ENCODE data around the gene NUDCD3. TPM values are rescaled to one million over a fixed set of nuclear protein-coding genes. Genes with fewer than 3 reads are reported as not detected.

The NUDCD3 gene
- total RNA-seq, 1 experiment from 2014 or later, result 94.6 TPM

DNA sequence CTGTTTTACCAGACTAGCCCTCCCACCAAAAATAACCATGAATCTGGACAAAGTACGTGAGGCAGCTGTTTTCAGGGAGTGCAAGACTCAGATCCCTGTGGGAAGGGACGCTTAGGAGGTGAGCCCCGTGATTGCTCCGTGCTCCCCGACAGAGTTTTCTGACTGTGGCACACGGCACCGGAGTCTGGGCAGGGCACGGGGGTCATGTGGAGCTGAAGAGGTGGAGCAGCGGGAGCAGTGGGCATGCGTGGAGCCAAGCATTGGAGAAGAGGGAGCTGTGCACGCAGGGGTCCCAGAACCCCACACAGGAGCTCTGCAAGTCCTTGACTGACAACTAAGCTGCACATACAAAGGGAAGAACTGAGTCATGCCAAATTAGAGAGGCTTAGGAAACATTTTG, 154.0 kb downstream of the NUDCD3 start:
- no peaks in the 10 kb centered on the region for H3K9me3 ChIP-seq (ENCODE audit: control insufficient read depth in 1 of 2, insufficient read depth in 1 of 2, low read depth in 1 of 2, low read length in 2 of 2)
- no peak overlapping the region for H3K4me3 ChIP-seq (replicated peaks in 1 of 2; ENCODE audit: low read depth in 1 of 2, low read length in 2 of 2)
- H3K4me1 ChIP-seq (ENCODE audit: control insufficient read depth in 1 of 2, insufficient read depth in 2 of 2, low read length in 2 of 2), result no peaks in the 10 kb centered on the region
- intact Hi-C loops (cut with micrococcal nuclease), result no loop called here
- H3K27me3 ChIP-seq (ENCODE audit: insufficient read depth, low read length), result no peaks in the 10 kb centered on the region
- H3K79me2 ChIP-seq (ENCODE audit: insufficient read depth, low read length), result no peaks in the 10 kb centered on the region
- no peak for DNase-seq (ENCODE audit: low read depth, low spot score)
- H2AFZ ChIP-seq (ENCODE audit: low read depth, low read length, poor library complexity, severe bottlenecking), result no peak overlapping the region
- ChIA-PET POLR2A (no interaction called here), CTCF (no interaction called here), RAD21 (ENCODE audit: low non-redundant PET in 1 of 2, low total read pairs in 2 of 2, uncharacterized antibody in 2 of 2, unreplicated experiment in 2 of 2) (no interaction called here)
- H3K36me3 ChIP-seq (ENCODE audit: control insufficient read depth in 1 of 2, insufficient read depth in 2 of 2, low read length in 2 of 2), result no peaks in the 10 kb centered on the region
- H4K20me1 ChIP-seq (ENCODE audit: insufficient read depth), result no peaks in the 10 kb centered on the region
- no peak overlapping the region for H3K4me2 ChIP-seq (ENCODE audit: low read length)
- TF ChIP-seq MAX (IDR thresholded peaks at IDR 0.05) (no peak), TCF7L2 (IDR thresholded peaks at IDR 0.05; ENCODE audit: borderline replicate concordance, extremely low read depth, insufficient read depth, insufficient read length) (no peak), CBX3 (IDR thresholded peaks at IDR 0.05; ENCODE audit: low read depth) (no peak), POLR2AphosphoS5 (IDR thresholded peaks at IDR 0.05; ENCODE audit: low read depth, low read length) (no peak), ZFX (IDR thresholded peaks at IDR 0.05) (no peak), SP1 (IDR thresholded peaks at IDR 0.05; ENCODE audit: low read depth) (no peak), EZH2 (IDR thresholded peaks at IDR 0.05) (no peak), CTCF (IDR thresholded peaks at IDR 0.05 in 2 of 3, conservative IDR thresholded peaks at IDR 0.05 in 1 of 3; ENCODE audit: borderline replicate concordance in 1 of 3, insufficient read depth in 1 of 3, low read depth in 2 of 3, low read length in 2 of 3) (no peak), POLR2A (IDR thresholded peaks at IDR 0.05; ENCODE audit: borderline replicate concordance, extremely low read depth, insufficient read depth, insufficient read length) (no peak), CEBPB (IDR thresholded peaks at IDR 0.05; ENCODE audit: low read depth) (no peak), EGR1 (IDR thresholded peaks at IDR 0.05; ENCODE audit: low read depth) (no peak), ELF1 (IDR thresholded peaks at IDR 0.05; ENCODE audit: borderline replicate concordance, low read depth) (no peak), ZNF274 (IDR thresholded peaks at IDR 0.05; ENCODE audit: low read depth, low read length) (no peak)
- BruUV-seq (replicated peaks), result no TSS peak
- no peaks in the 10 kb centered on the region for H3K9me2 ChIP-seq (ENCODE audit: insufficient read depth)
- H3K9ac ChIP-seq (ENCODE audit: low read length), result no peak overlapping the region
- ATAC-seq, result no peak
- H3K27ac ChIP-seq (ENCODE audit: low read depth, low read length), result no peak overlapping the region
